CD14-positive monocyte (primary cell): ENCODE results near the gene SPSB1. TPM values are rescaled to one million over a fixed set of nuclear protein-coding genes. Genes with fewer than 3 reads are reported as not detected.

Experiments
- DNase-seq, 3 donors: peaks; one replicate each; pipeline ENCODE4 v3.0.0-alpha.2; 2011 to 2022
- H2AFZ ChIP-seq: 2 replicates; pipeline ENCODE4 v1.6.0; 2012; ENCODE audit warnings: mild to moderate bottlenecking, low read depth, low read length, inconsistent platforms; ENCODE audit not compliant: insufficient read depth, poor library complexity, severe bottlenecking
- H3K27ac ChIP-seq, 2 donors: 1 replicate in 1 of 2; 2 replicates in 1 of 2; pipeline ENCODE4 v1.5.1; 2012 to 2013; ENCODE audit warnings: low read length in 2 of 2, control low read depth in 1 of 2, inconsistent platforms in 1 of 2, low read depth in 1 of 2, mild to moderate bottlenecking in 1 of 2
- H3K27me3 ChIP-seq, 2 donors: one replicate each; pipeline versions ENCODE4 v1.6.0 to v1.6.1; 2011 to 2013; ENCODE audit warnings: low read length in 2 of 2; ENCODE audit not compliant: control insufficient read depth in 2 of 2, insufficient read depth in 2 of 2
- H3K36me3 ChIP-seq, 2 donors: replicated peaks in 1 of 2; 1 replicate in 1 of 2; 2 replicates in 1 of 2; pipeline versions ENCODE4 v1.5.1 to v1.6.1; 2012 to 2013; ENCODE audit warnings: low read length in 2 of 2, control low read depth in 1 of 2, inconsistent platforms in 1 of 2, mild to moderate bottlenecking in 1 of 2; ENCODE audit not compliant: insufficient read depth in 2 of 2, control insufficient read depth in 1 of 2
- H3K4me1 ChIP-seq, 2 donors: 1 replicate in 1 of 2; 2 replicates in 1 of 2; pipeline versions ENCODE4 v1.5.1 to v1.6.1; 2012 to 2013; ENCODE audit warnings: low read length in 2 of 2, control low read depth in 1 of 2, inconsistent platforms in 1 of 2, mild to moderate bottlenecking in 1 of 2, moderate library complexity in 1 of 2; ENCODE audit not compliant: insufficient read depth in 2 of 2, control insufficient read depth in 1 of 2
- H3K4me2 ChIP-seq: replicated peaks from 2 replicates; pipeline ENCODE3; 2012; ENCODE audit warnings: low read length, moderate library complexity, mild to moderate bottlenecking; ENCODE audit not compliant: poor library complexity, severe bottlenecking; ENCODE audit errors: extremely low read depth
- H3K4me3 ChIP-seq, 3 experiments: fragments of 200-600 bp in 1 of 3; sonication (generic) in 1 of 3; replicated peaks in 1 of 3; 1 replicate in 2 of 3; 2 replicates in 1 of 3; pipeline ENCODE4 v1.5.1; 2011 to 2013; ENCODE audit warnings: low read length in 3 of 3, mild to moderate bottlenecking in 3 of 3, control low read depth in 2 of 3, low read depth in 2 of 3, inconsistent platforms in 1 of 3, moderate library complexity in 1 of 3
- H3K79me2 ChIP-seq: 2 replicates; pipeline ENCODE4 v1.6.0; 2012; ENCODE audit warnings: mild to moderate bottlenecking, control low read depth, inconsistent platforms, low read length, moderate library complexity; ENCODE audit not compliant: insufficient read depth
- H3K9ac ChIP-seq: 2 replicates; pipeline ENCODE4 v1.6.0; 2017; ENCODE audit warnings: low read length, mild to moderate bottlenecking; ENCODE audit not compliant: insufficient read depth, poor library complexity, severe bottlenecking
- H3K9me3 ChIP-seq, 2 donors: replicated peaks in 1 of 2; 1 replicate in 1 of 2; 2 replicates in 1 of 2; pipeline versions ENCODE4 v1.5.1 to v1.6.1; 2012 to 2013; ENCODE audit warnings: low read length in 2 of 2, control low read depth in 1 of 2; ENCODE audit not compliant: control insufficient read depth in 1 of 2, insufficient read depth in 1 of 2
- H4K20me1 ChIP-seq: 2 replicates; pipeline ENCODE4 v1.6.0; 2012; ENCODE audit warnings: mild to moderate bottlenecking, low read length, control low read depth, moderate library complexity; ENCODE audit not compliant: insufficient read depth
- H3K27ac Mint-ChIP-seq, 7 donors: one replicate each; pipeline ENCODE4 v1.8.0; 2020; ENCODE audit warnings: mild to moderate bottlenecking in 7 of 7, mixed read lengths in 7 of 7, moderate library complexity in 6 of 7, inconsistent platforms in 2 of 7
- H3K27me3 Mint-ChIP-seq, 3 donors: one replicate each; pipeline ENCODE4 v1.8.0; 2021 to 2022; ENCODE audit warnings: low read depth in 3 of 3, mild to moderate bottlenecking in 3 of 3, mixed read lengths in 3 of 3, moderate library complexity in 3 of 3, inconsistent platforms in 1 of 3
- H3K36me3 Mint-ChIP-seq, 2 donors: one replicate each; pipeline ENCODE4 v1.8.0; 2020; ENCODE audit warnings: mixed read lengths in 2 of 2, inconsistent platforms in 1 of 2, mild to moderate bottlenecking in 1 of 2
- H3K4me1 Mint-ChIP-seq: one replicate; pipeline ENCODE4 v1.8.0; 2020; ENCODE audit warnings: mild to moderate bottlenecking, mixed read lengths
- H3K4me3 Mint-ChIP-seq, 2 donors: one replicate each; pipeline ENCODE4 v1.8.0; 2020; ENCODE audit warnings: mild to moderate bottlenecking in 2 of 2, mixed read lengths in 2 of 2, moderate library complexity in 1 of 2
- H3K9me3 Mint-ChIP-seq, 7 donors: one replicate each; pipeline ENCODE4 v1.8.0; 2020 to 2022; ENCODE audit warnings: mixed read lengths in 7 of 7, mild to moderate bottlenecking in 6 of 7, moderate library complexity in 6 of 7, inconsistent platforms in 2 of 7
- CTCF ChIP-seq: fragments of 200-600 bp; IDR thresholded peaks from one replicate; pipeline ENCODE4 v1.8.0; 2022; ENCODE audit warnings: antibody characterized with exemption, mild to moderate bottlenecking
- WGBS: methylation state at CpG from one replicate; pipeline ENCODE4 v1.1.5; 2013; ENCODE audit warnings: missing lambda C conversion rate; ENCODE audit not compliant: insufficient coverage; 5-methylcytosine and 5-hydroxymethylcytosine counted together
- intact Hi-C, 2 donors: fragments of 100-400 bp; cut with micrococcal nuclease; formaldehyde crosslinking; loops; one replicate each; pipeline versions ENCODE4 v1.15.0 to v1.15.1; 2023
- polyA plus RNA-seq, 3 donors: library from polyadenylated mRNA; depleted of rRNA in 1 of 3; unstranded in 2 of 3; stranded (reverse) in 1 of 3; fragments of 300-500 nt in 2 of 3; fragments of >200 nt in 1 of 3; fragmentation: Illumina TruSeq in 2 of 3; gene quantifications; 1 replicate in 2 of 3; 2 replicates in 1 of 3; pipeline ENCODE4 v1.2.3, GENCODE V29; 2012 to 2021

The SPSB1 gene
- polyA plus RNA-seq, 3 donors = 0.15 to 1.2 (median 0.29) TPM

- H3K36me3 ChIP-seq = no peaks in the 10 kb centered on the region
- no peak overlapping the region for H3K27ac ChIP-seq
- intact Hi-C loops = no loop called here
- H3K79me2 ChIP-seq = no peaks in the 10 kb centered on the region
- Mint-ChIP-seq H3K36me3 (no peaks in the 10 kb centered on the region), H3K9me3 (peaks cover 0 to 1% (median 0%) of the 10 kb centered on the region in 7 donors), H3K4me1 (no peaks in the 10 kb centered on the region), H3K27ac (no peak overlapping the region), H3K4me3 (no peak overlapping the region), H3K27me3 (peaks cover 16 to 28% (median 19%) of the 10 kb centered on the region in 3 donors)
- DNase-seq = no peak
- no peak overlapping the region for H2AFZ ChIP-seq
- no peaks in the 10 kb centered on the region for H3K4me1 ChIP-seq
- TF ChIP-seq CTCF = no peak
- no peak overlapping the region for H3K4me3 ChIP-seq
- H3K9ac ChIP-seq = no peak overlapping the region
- peaks cover 0 to 12% of the 10 kb centered on the region in 2 donors for H3K27me3 ChIP-seq
- no peak overlapping the region for H3K4me2 ChIP-seq
- no peaks in the 10 kb centered on the region for H4K20me1 ChIP-seq
- 93% methylated on average over 13 of the region's 20 CpGs for WGBS
- no peaks in the 10 kb centered on the region for H3K9me3 ChIP-seq
Observed at GRCh38 chr1:9319208-9319788, 26.6 kb downstream of the SPSB1 start.

GRCh38 chr1:9319789-9320519 is 27.3 kb downstream of the SPSB1 start:
- peaks cover 13 to 25% (median 19%) of the 10 kb centered on the region in 3 donors for H3K27me3 Mint-ChIP-seq
- H4K20me1 ChIP-seq = no peaks in the 10 kb centered on the region
- H3K9ac ChIP-seq = no peak overlapping the region
- 87% methylated on average over 16 of the region's 21 CpGs for WGBS
- H3K27me3 ChIP-seq = peaks cover 0 to 12% of the 10 kb centered on the region in 2 donors
- no peaks in the 10 kb centered on the region for H3K36me3 ChIP-seq
- no peak overlapping the region for H3K4me3 Mint-ChIP-seq
- H2AFZ ChIP-seq = no peak overlapping the region
- no peaks in the 10 kb centered on the region for H3K79me2 ChIP-seq
- no peak overlapping the region for H3K27ac Mint-ChIP-seq
- H3K4me2 ChIP-seq = no peak overlapping the region
- intact Hi-C loops = no loop called here
- peaks cover 0 to 1% (median 0%) of the 10 kb centered on the region in 7 donors for H3K9me3 Mint-ChIP-seq
- no peaks in the 10 kb centered on the region for H3K4me1 ChIP-seq
- no peak overlapping the region for H3K4me3 ChIP-seq
- TF ChIP-seq CTCF = no peak
- no peaks in the 10 kb centered on the region for H3K9me3 ChIP-seq
- no peaks in the 10 kb centered on the region for H3K4me1 Mint-ChIP-seq
- H3K27ac ChIP-seq = no peak overlapping the region
- DNase-seq = no peak
- H3K36me3 Mint-ChIP-seq = no peaks in the 10 kb centered on the region
